GM19397 (cell line): Measurements from ENCODE around the gene MTFP1.
"Not testable (repeated sequence)": the region's sequence is repeated elsewhere in the genome, so short reads cannot be mapped to it uniquely, and the experiment has no call there.

Source experiments
- ATAC-seq: cut with Tn5 transposase; IDR thresholded peaks from one replicate; pipeline ENCODE4 v1.9.1; 2021; ENCODE audit warnings: mild to moderate bottlenecking, moderate library complexity; ENCODE audit not compliant: unreplicated experiment

The MTFP1 gene

GRCh38 chr22:30452861-30453260 lies 27.3 kb downstream of the MTFP1 start:
- no peak for ATAC-seq

GRCh38 chr22:30453731-30454510 lies 28.4 kb downstream of the MTFP1 start:
- ATAC-seq, result no peak

DNA sequence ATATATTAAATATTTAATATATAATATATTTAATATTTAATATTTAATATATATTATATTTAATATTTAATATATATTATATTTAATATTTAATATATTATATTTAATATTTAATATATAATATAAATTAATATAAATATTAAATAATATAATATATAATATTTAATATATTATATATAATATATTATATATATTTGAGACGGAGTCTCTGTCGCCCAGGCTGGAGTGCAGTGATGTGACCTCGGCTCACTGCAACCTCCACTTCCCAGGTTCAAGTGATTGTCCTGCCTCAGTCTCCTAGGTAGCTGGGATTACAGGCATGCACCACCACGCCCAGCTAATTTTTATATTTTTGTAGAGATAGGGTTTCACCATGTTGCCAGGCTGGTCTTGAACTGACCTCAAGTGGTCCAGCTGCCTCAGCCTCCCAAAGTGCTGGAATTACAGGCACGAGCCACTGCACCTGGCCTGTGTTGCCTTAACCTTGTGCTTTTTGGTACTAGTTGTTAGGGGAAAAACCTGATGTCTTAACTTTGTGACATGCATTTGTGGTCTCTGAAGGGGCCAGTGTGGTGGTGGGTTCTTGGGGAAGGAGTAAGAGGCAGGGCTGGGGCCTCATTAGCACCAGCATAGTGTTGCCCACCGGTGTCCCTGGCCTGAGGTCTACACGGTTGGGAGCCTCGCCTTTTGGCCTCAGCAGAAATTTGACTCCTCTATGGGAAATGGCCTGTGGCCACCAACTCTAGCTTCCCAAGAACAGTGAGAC lies 29.7 kb downstream of the MTFP1 start:
- ATAC-seq, result no peak

DNA sequence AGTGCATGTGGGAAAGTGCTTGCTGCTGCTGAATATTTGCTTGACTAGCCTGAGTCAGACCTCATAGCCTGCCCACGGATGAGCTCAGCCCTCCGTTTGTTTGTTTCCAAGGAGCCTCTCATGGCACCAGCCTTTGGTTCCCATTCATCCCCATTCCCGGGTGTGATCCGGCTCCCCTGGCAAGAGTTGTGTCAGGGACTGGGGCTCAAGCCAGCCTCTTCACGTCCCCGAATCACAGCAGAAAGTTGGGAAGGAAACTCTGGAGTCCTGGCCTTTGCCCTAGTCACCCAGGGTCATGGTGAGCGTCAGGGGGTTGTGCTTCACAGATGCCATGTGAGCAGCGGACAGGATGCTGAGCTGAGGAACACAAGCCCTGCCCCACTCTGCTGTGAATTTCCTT lies 32.4 kb downstream of the MTFP1 start:
- ATAC-seq, result no peak

GRCh38 chr22:30459181-30460052 lies 33.8 kb downstream of the MTFP1 start:
- ATAC-seq, result no peak

DNA sequence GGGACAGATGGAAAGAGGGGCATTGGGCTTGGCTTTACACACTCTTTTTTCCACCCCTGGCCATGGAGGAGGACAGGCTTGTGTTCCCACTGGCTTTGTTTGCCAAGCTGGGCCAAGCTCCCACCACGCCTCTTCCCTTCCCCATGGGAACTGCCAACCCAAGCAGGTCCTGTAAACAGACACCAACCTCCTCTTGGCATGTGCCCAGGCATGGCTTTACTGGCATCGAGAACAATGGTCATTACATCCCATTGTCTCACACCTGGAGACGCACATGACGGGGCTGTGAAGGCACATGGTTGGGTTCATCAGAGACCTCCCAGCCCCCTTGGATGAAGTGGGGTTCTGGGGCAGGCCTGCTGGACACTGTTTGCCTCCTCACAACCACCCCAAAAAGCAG lies 34.6 kb downstream of the MTFP1 start:
- no peak for ATAC-seq

DNA sequence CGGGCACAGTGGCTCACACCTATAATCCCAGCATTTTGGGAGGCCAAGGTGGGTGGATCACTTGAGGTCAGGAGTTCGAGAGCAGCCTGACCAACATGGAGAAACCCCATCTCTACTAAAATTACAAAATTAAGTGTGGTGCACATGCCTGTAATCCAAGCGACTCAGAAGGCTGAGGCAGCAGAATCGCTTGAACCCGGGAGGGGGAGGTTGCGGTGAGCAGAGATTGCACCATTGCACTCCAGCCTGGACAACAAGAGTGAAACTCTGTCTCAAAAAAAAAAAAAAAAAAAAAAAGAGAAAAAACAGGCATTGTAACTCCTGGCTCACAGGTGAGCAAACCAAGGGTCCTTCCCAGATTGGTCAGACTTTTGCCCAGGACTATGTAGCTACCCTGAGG lies 35.0 kb downstream of the MTFP1 start:
- not testable (repeated sequence) for ATAC-seq

- ATAC-seq, result no peak
Measured at GRCh38 chr22:30469165-30469564, 43.6 kb downstream of the MTFP1 start.

- ATAC-seq, result no peak
Measured at GRCh38 chr22:30470655-30471054, 45.1 kb downstream of the MTFP1 start.

DNA sequence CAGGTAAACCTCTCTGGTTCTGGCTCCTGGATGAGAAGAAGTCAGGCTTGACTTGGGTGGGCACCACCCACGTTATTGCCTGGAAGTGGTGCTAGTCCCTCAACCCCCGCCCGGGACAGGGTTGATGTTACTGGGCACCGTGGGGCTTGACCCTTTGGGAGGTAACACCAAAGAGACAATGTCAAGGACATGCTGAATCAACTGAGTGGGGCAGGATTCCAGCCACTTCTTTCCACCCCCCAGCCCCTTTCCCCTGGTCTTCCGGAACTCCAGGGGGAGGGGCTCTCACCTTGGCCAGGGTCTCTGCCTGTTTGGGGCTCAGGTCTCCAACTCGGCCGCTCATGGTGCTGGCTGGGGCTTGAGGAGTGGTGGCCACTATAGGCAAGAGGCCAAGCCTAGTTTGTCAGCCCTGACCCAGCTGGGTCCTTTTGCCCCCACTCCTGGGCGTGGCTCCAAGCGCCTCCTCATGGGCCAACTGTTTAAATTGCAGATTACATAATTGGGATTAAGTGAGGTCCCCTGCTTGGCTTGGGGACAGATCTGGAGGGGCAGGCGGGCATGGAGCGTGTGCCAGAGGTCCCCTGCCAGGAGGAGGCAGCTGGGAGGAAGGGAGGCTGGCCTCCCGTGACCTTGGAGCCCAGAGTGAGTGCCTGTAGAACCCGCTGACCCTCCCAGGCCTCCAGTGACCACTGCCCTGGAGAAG lies 46.2 kb downstream of the MTFP1 start, which contains the start of gene SEC14L3:
Gene SEC14L3 (minus strand): TSS at position 402 of the 703 bp plus-strand sequence. CDS start 59 bp downstream, at position 343.
- ATAC-seq, result no peak

- ATAC-seq, result no peak
Measured at GRCh38 chr22:30472994-30473720, 47.6 kb downstream of the MTFP1 start.

DNA sequence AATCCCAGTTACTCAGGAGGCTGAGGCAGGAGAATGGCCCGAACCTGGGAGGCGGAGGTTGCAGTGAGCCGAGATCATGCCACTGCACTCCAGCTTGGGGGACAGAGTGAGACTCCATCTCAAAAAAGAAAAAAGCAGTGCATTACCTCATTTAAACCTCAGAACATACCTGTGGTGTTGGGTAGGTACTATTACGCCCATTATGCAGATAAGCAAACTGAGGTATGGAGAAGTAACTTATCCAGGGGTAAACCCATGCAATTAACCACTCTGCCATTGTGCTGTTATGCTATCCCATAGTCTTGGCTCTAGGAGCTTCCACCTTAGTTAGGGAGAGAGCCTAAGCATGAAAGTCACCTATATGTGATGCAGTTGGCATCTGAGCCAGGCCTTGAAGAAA lies 48.6 kb downstream of the MTFP1 start:
- no peak for ATAC-seq

DNA sequence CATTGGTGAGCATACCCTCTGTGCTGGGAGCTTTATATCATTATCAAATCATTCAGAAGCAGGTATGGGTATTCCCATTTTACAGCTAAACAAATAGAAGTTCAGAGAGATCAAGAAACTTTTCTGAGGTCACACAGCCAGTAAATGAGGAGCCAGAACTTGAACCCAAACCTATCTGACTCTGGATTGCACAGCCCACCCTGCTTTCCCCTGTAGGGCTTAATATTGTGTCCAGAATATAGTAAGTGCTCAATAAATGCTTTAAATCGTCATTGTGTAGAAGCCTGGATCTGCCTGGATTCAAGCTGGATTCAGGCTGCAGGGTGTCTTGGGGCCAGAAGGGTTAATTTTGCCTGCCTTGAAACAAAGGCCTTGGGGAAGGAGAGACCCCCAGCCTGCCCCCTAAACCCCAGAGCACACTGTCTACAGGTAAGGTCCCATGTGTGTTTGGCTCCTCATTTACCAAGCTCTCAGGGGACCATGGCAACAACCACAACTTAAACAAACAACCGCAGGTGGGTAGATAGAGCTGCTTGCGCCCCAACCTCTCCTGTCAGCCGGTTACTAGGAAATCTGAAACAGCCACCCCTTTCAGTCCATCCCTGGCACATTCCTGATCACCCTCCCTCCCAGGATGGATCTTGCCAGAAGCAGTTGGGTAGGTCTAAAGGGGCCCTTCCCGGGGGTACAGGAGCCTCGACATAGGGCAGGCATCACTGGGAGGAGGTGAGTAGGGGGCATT lies 49.3 kb downstream of the MTFP1 start:
- ATAC-seq, result no peak
